Liver (tissue), 9 donors: ENCODE measurements around the gene CYP4F11. TPM values are rescaled to one million over a fixed set of nuclear protein-coding genes. Genes with fewer than 3 reads are reported as not detected.

ENCODE experiments used
- DNase-seq: peaks from one replicate; pipeline ENCODE4 v3.0.0-alpha.2; 2017; ENCODE audit warnings: low spot score
- H3K27ac ChIP-seq, 2 donors: one replicate each; pipeline ENCODE4 v1.7.0; 2013; ENCODE audit warnings: inconsistent platforms in 2 of 2, low read length in 2 of 2, control low read depth in 1 of 2, low read depth in 1 of 2, mild to moderate bottlenecking in 1 of 2
- H3K27me3 ChIP-seq, 4 donors: one replicate each; pipeline versions ENCODE4 v1.6.1 to v1.7.0; 2013; ENCODE audit warnings: low read length in 3 of 4, inconsistent platforms in 1 of 4, mild to moderate bottlenecking in 1 of 4, moderate library complexity in 1 of 4; ENCODE audit not compliant: control insufficient read depth in 4 of 4, insufficient read depth in 4 of 4
- H3K36me3 ChIP-seq, 4 donors: one replicate each; pipeline versions ENCODE4 v1.6.1 to v1.7.0; 2013; ENCODE audit warnings: low read length in 3 of 4, mild to moderate bottlenecking in 3 of 4, low read depth in 1 of 4, moderate library complexity in 1 of 4; ENCODE audit not compliant: control insufficient read depth in 4 of 4, insufficient read depth in 3 of 4
- H3K4me1 ChIP-seq, 4 donors: one replicate each; pipeline versions ENCODE4 v1.6.1 to v1.7.0; 2013; ENCODE audit warnings: low read length in 3 of 4, mild to moderate bottlenecking in 3 of 4, moderate library complexity in 1 of 4; ENCODE audit not compliant: control insufficient read depth in 4 of 4, insufficient read depth in 4 of 4
- H3K4me3 ChIP-seq, 3 donors: one replicate each; pipeline versions ENCODE4 v1.6.1 to v1.7.0; 2013; ENCODE audit warnings: low read length in 3 of 3, control low read depth in 1 of 3, low read depth in 1 of 3, mild to moderate bottlenecking in 1 of 3
- H3K9ac ChIP-seq, 2 donors: one replicate each; pipeline ENCODE4 v1.7.0; 2013; ENCODE audit warnings: low read length in 2 of 2, mild to moderate bottlenecking in 2 of 2, moderate library complexity in 2 of 2, control low read depth in 1 of 2, low read depth in 1 of 2
- H3K9me3 ChIP-seq, 4 donors: one replicate each; pipeline versions ENCODE4 v1.6.1 to v1.7.0; 2013; ENCODE audit warnings: low read length in 3 of 4; ENCODE audit not compliant: control insufficient read depth in 4 of 4
- CTCF ChIP-seq: fragments of 150-350 bp; IDR thresholded peaks from 2 replicates; pipeline ENCODE4 v1.5.1; 2017; ENCODE audit warnings: improper control_type of control experiment, low read depth, low read length; ENCODE audit not compliant: missing input control
- EGR1 ChIP-seq, 2 donors: IDR thresholded peaks; 2 replicates each; pipeline ENCODE4 v1.6.1; 2016 to 2018; ENCODE audit warnings: antibody characterized with exemption in 2 of 2, low read depth in 2 of 2
- FOXA2 ChIP-seq: IDR thresholded peaks from 2 replicates; pipeline ENCODE4 v1.6.1; 2016; ENCODE audit warnings: antibody characterized with exemption
- GABPA ChIP-seq, 2 donors: IDR thresholded peaks in 1 of 2; conservative IDR thresholded peaks in 1 of 2; 2 replicates each; pipeline ENCODE4 v1.6.1; 2016; ENCODE audit warnings: antibody characterized with exemption in 2 of 2, mild to moderate bottlenecking in 1 of 2, moderate library complexity in 1 of 2
- HNF4A ChIP-seq, 2 donors: conservative IDR thresholded peaks; 2 replicates each; pipeline ENCODE4 v1.6.1; 2016; ENCODE audit warnings: antibody characterized with exemption in 2 of 2, mild to moderate bottlenecking in 2 of 2
- JUND ChIP-seq, 2 donors: IDR thresholded peaks; 2 replicates each; pipeline ENCODE4 v1.6.1; 2016; ENCODE audit warnings: antibody characterized with exemption in 2 of 2
- MAX ChIP-seq: IDR thresholded peaks from 2 replicates; pipeline ENCODE4 v1.6.1; 2016; ENCODE audit warnings: antibody characterized with exemption
- NR2F2 ChIP-seq: IDR thresholded peaks from 2 replicates; pipeline ENCODE4 v1.6.1; 2016; ENCODE audit warnings: antibody characterized with exemption
- RAD21 ChIP-seq, 2 donors: IDR thresholded peaks; 2 replicates each; pipeline ENCODE4 v1.6.1; 2016; ENCODE audit warnings: antibody characterized with exemption in 2 of 2, mild to moderate bottlenecking in 2 of 2
- RXRA ChIP-seq, 2 donors: IDR thresholded peaks; 2 replicates each; pipeline ENCODE4 v1.6.1; 2017 to 2018; ENCODE audit warnings: antibody characterized with exemption in 2 of 2, mild to moderate bottlenecking in 1 of 2
- SP1 ChIP-seq: IDR thresholded peaks from 2 replicates; pipeline ENCODE4 v1.6.1; 2018; ENCODE audit warnings: antibody characterized with exemption, mild to moderate bottlenecking
- TAF1 ChIP-seq: conservative IDR thresholded peaks from 2 replicates; pipeline ENCODE4 v1.6.1; 2016; ENCODE audit warnings: antibody characterized with exemption, mild to moderate bottlenecking
- YY1 ChIP-seq: IDR thresholded peaks from 2 replicates; pipeline ENCODE4 v1.6.1; 2016; ENCODE audit warnings: antibody characterized with exemption, mild to moderate bottlenecking
- ZBTB33 ChIP-seq: IDR thresholded peaks from 2 replicates; pipeline ENCODE4 v1.6.1; 2016; ENCODE audit warnings: antibody characterized with exemption
- WGBS: extraction: QIAGEN DNeasy Blood & Tissue Kit; methylation state at CpG from one replicate; pipeline ENCODE4 v1.1.7; 2013; 5-methylcytosine and 5-hydroxymethylcytosine counted together
- polyA plus RNA-seq, 2 donors: library from polyadenylated mRNA; stranded (reverse) in 1 of 2; unstranded in 1 of 2; fragments of 200-250 nt in 1 of 2; fragments of >200 nt in 1 of 2; fragmentation: Nextera tagmentation in 1 of 2; extraction: Ambion mirVana in 1 of 2; gene quantifications; one replicate each; pipeline versions ENCODE4 v1.2.1 to v1.2.3, GENCODE V29; 2013 to 2015
- total RNA-seq, 2 donors: library from RNA; depleted of rRNA; stranded (reverse); fragments of >200 nt; gene quantifications; one replicate each; pipeline ENCODE4 v1.2.3, GENCODE V29; 2014
- TF ChIP-seq, protein P1 (sequence below): IDR thresholded peaks from 2 replicates; pipeline ENCODE4 v1.6.1; 2016; ENCODE audit warnings: antibody characterized with exemption, mild to moderate bottlenecking
- donor health status: healthy.
- donor health status: healthy.
- donor health status: healthy.
- donor health status: healthy.
- donor health status: healthy.

CYP4F11 gene
- total and polyA plus RNA-seq, 4 donors: 2.1 to 77.4 (median 32.3) TPM

- no peaks in the 10 kb centered on the region for H3K9me3 ChIP-seq
- no peak overlapping the region for H3K4me3 ChIP-seq
- H3K27me3 ChIP-seq: no peaks in the 10 kb centered on the region
- H3K36me3 ChIP-seq: peaks cover 5 to 44% (median 34%) of the 10 kb centered on the region in 4 donors
- no peak overlapping the region for H3K9ac ChIP-seq
- H3K27ac ChIP-seq: no peak overlapping the region
- no peak for TF ChIP-seq RAD21 (IDR thresholded peaks at IDR 0.05)
- TF ChIP-seq TAF1: no peak
- TF ChIP-seq ZBTB33: no peak
- DNase-seq: no peak
- peaks cover 3 to 23% (median 17%) of the 10 kb centered on the region in 4 donors for H3K4me1 ChIP-seq
- 80% methylated on average over 4 of the region's 4 CpGs for WGBS
These were observed 12.3 kb downstream of the CYP4F11 start for GRCh38 chr19:15922021-15922420.

GRCh38 chr19:15919243-15919642 lies 15.1 kb downstream of the CYP4F11 start:
- WGBS: 83% methylated on average over 4 of the region's 4 CpGs

GRCh38 chr19:15915109-15915508 lies 19.2 kb downstream of the CYP4F11 start:
- Histone ChIP-seq H3K4me1 (no peaks in the 10 kb centered on the region), H3K27me3 (no peaks in the 10 kb centered on the region), H3K36me3 (peaks cover 8 to 48% (median 29%) of the 10 kb centered on the region in 4 donors), H3K27ac (no peak overlapping the region), H3K4me3 (no peak overlapping the region), H3K9ac (no peak overlapping the region), H3K9me3 (no peaks in the 10 kb centered on the region)
- WGBS: 95% methylated on average over 2 of the region's 2 CpGs
- TF ChIP-seq TAF1 (no peak), YY1 (no peak), GABPA (IDR thresholded peaks at IDR 0.05 in 1 of 2, conservative IDR thresholded peaks at IDR 0.05 in 1 of 2) (no peak), CTCF (no peak), MAX (no peak), NR2F2 (no peak), SP1 (no peak), RXRA (IDR thresholded peaks at IDR 0.05) (no peak)
- TF ChIP-seq, protein P1, sequence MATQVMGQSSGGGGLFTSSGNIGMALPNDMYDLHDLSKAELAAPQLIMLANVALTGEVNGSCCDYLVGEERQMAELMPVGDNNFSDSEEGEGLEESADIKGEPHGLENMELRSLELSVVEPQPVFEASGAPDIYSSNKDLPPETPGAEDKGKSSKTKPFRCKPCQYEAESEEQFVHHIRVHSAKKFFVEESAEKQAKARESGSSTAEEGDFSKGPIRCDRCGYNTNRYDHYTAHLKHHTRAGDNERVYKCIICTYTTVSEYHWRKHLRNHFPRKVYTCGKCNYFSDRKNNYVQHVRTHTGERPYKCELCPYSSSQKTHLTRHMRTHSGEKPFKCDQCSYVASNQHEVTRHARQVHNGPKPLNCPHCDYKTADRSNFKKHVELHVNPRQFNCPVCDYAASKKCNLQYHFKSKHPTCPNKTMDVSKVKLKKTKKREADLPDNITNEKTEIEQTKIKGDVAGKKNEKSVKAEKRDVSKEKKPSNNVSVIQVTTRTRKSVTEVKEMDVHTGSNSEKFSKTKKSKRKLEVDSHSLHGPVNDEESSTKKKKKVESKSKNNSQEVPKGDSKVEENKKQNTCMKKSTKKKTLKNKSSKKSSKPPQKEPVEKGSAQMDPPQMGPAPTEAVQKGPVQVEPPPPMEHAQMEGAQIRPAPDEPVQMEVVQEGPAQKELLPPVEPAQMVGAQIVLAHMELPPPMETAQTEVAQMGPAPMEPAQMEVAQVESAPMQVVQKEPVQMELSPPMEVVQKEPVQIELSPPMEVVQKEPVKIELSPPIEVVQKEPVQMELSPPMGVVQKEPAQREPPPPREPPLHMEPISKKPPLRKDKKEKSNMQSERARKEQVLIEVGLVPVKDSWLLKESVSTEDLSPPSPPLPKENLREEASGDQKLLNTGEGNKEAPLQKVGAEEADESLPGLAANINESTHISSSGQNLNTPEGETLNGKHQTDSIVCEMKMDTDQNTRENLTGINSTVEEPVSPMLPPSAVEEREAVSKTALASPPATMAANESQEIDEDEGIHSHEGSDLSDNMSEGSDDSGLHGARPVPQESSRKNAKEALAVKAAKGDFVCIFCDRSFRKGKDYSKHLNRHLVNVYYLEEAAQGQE: no peak
- DNase-seq: no peak

More at GRCh38 chr19:15919243-15919642, 15.1 kb downstream of the CYP4F11 start:
- H3K27me3 ChIP-seq: no peaks in the 10 kb centered on the region
- no peaks in the 10 kb centered on the region for H3K9me3 ChIP-seq
- TF ChIP-seq JUND (IDR thresholded peaks at IDR 0.05): no peak
- TF ChIP-seq HNF4A (conservative IDR thresholded peaks at IDR 0.05): no peak
- TF ChIP-seq FOXA2: no peak
- no peak for TF ChIP-seq EGR1 (IDR thresholded peaks at IDR 0.05; ENCODE audit: low read depth in 2 of 2)
- H3K9ac ChIP-seq: no peak overlapping the region
- no peak overlapping the region for H3K27ac ChIP-seq
- DNase-seq: no peak
- peaks cover 5 to 63% (median 44%) of the 10 kb centered on the region in 4 donors for H3K36me3 ChIP-seq
- no peak overlapping the region for H3K4me3 ChIP-seq
- H3K4me1 ChIP-seq: no peaks in the 10 kb centered on the region
